ENCODE measurements around the gene RPL22L1.
A peak's percentile ranks its signal among the peaks of the same experiment; 100 is the strongest.
"Not testable (repeated sequence)": the region's sequence is repeated elsewhere in the genome, so short reads cannot be mapped to it uniquely, and the experiment has no call there.

Gene RPL22L1

DNA sequence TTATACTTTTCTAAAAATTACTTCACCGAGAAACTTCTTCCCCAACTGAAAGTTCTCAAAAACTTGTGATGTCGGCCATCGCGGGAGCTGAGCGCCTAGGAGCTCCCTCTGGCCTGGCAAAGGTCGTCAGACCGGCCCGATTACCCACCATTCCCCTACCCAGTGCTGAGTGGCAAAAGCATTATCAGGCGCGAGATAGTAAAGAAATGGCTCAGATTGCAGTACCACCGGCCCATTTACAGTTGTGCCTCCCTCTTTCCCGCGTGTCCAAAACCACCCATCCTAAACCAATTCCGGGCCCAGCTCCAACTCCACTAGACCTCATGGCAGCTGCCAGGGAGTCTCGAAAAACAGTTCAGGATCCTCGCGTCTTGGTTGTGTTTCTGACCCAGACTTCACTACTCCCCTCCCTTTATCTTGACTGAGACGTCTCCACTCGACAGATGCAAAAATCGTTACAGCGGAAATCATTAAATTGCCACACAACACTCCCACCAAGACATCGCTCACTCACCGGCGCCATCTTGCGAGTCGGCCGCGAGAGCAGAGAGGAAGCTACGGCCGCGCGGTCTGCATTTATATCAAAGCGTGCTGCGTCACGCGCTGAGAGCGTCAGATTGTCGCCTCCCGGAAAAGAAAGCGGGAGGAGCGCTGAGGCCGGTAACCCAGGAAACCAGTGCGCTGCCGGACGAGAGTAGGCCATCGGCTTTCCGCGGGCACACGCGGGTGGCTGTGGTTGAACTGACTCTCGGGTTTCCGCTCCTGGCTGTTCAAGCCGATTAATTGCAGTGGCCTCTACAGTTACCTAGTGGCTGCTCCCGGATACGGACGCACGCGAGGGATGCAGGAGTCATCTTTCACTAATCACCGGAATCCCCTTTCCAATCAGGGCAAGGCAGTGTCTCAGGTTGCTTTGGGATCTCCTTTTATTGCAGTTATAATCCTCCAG, at the start of gene RPL22L1:
RPL22L1 (minus strand) TSS at position 551 of the 949 bp plus-strand sequence; CDS start at position 523, 28 bp downstream.
- peak; percentile 95 for DNase-seq

GRCh38 chr3:170918715-170919114, 48.7 kb upstream of the RPL22L1 start:
- DNase-seq, result no peak

DNA sequence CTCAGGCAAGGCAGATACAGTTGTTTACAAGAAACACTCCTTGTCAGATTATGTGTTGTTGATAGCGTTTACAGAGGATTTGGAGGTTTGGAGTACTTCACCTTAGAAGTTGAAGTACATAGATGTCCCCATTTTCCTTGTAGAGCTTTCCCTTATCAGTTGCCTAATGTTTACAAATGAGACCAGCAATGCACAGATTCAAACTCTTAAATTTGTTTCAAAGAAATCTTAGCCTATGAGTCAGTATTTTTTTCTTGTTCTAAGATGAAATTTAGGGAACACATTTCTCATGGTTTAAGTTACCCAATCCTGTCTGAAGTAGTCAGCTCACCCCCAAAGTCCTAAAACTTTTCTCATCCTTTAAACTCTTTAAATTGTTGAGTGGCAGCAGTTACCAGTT, 44.7 kb upstream of the RPL22L1 start:
- no peak for DNase-seq

GRCh38 chr3:170914212-170914611, 44.2 kb upstream of the RPL22L1 start:
- no peak for DNase-seq

DNA sequence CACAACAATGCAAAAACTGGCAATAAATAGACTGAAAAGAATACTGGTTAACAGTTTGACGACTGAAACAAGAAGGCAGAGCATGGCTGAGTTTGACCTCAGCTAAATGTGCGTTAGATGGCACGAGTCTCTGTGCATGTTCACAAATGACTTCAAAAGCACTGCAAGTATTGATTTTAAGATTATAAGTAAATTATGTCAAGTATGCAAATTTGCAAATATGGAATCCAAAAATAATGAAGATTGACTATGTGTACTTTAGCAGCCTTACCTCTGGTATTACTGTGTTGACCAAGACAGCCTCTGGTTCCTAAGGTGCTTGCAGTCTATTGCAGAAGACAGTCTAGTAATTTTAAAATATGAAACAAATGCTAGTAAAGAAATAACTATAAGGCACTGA, 41.1 kb upstream of the RPL22L1 start:
- no peak for DNase-seq

GRCh38 chr3:170910542-170910941, 40.5 kb upstream of the RPL22L1 start:
- no peak for DNase-seq

GRCh38 chr3:170909129-170909903, 39.3 kb upstream of the RPL22L1 start:
- peak in 1 of 2 donors; percentile 14 for DNase-seq

- peak; percentile 96 to 97 for DNase-seq
These were observed 38.5 kb upstream of the RPL22L1 start, which contains the start of gene EIF5A2 for GRCh38 chr3:170908235-170909116. Gene EIF5A2, minus strand, starts transcription at chr3:170908637. Its CDS starts 831 bp downstream, at chr3:170907806.

DNA sequence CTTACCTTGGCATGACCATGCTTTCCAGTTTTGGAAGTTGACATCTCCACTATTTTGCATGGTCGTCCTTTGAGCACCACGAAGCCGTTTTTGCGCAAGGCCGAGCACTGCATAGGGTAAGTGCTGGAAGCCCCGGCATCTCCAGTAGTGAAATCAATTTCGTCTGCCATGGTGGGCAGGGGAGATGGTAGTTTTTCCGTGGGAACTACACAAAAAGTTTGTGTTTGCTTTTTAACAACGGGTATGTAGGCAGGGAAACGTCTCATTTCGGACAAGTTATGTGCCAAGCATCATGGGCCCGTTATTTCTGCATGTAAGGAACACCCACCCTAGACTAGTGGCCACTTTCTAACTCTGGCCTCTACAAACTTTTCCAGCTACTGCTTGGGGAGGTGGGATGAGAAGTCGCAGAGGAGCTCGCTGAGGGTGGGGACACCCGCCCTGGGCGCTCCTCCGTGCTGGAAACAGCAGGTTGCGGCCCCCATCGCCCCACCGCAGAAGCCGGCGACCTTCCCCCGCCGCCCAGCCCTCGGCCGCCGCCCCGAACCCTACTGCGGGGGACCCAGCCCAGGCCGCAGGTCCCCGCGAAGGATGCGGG, 37.7 kb upstream of the RPL22L1 start:
- peak in 1 of 2 donors; percentile 10 for DNase-seq

DNA sequence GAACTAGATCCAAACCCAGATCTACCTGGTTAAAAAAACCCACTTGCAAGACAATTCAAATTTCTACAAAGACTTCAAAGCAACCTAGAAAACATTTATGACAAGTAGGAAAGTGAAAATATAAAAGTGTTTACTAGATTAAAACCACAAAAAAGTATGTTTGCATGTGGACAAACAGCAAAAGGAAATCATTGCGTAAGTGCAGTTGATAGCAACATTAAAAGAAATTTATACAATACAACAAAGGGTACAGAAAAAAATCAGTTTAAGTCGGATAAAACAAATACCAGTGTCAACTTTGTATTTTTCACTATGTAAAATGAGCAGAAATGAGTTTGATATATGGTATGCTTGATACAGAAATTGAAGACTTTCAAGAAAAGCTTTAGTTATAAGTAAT, 35.9 kb upstream of the RPL22L1 start:
- DNase-seq, result no peak

- no peak for DNase-seq
These were observed 33.1 kb upstream of the RPL22L1 start for GRCh38 chr3:170903123-170903522.

- DNase-seq, result no peak
These were observed 29.5 kb upstream of the RPL22L1 start for GRCh38 chr3:170899455-170899854.

- DNase-seq, result no peak
These were observed 28.0 kb upstream of the RPL22L1 start for GRCh38 chr3:170897978-170898377.

DNA sequence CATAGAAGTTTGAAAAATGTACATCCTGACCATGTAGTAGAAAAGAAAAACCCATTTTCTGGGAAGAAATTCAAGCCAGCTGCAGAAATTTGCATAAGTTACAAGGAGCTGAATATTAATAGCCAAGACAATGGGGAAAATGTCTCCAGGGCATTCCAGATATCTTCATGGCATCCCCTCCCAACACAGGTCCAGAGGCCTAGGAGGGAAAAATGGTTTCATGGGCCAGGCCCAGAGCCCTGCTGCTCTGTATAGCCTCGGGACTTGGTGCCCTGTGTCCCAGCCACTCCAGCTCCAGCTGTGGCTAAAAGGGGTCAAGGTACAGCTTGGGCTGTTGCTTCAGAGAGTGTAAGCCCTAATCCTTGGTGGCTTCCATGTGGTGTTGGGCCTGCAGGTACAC, 27.2 kb upstream of the RPL22L1 start:
- DNase-seq, result not testable (repeated sequence)

DNA sequence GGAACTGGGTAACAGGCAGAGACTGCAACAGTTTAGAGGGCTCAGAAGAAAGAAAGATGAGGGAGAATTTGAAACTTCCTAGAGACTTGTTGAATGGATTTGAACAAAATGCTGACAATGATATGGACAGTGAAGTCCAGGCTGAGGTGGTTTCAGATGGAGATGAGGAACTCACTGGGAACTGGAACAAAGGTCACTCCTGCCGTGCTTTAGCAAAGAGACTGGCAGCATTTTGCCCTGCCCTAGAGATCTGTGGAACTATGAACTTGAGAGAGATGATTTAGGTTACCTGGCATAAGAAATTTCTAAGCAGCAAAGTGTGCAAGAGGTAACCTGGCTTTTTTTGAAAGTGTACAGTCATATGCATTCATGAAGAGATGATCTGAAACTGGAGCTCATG, 26.8 kb upstream of the RPL22L1 start:
- DNase-seq, result no peak

- not testable (repeated sequence) for DNase-seq
These were observed 26.3 kb upstream of the RPL22L1 start for GRCh38 chr3:170896333-170896732.

GRCh38 chr3:170893895-170894294, 23.9 kb upstream of the RPL22L1 start:
- DNase-seq, result no peak

- no peak for DNase-seq
These were observed 19.6 kb upstream of the RPL22L1 start for GRCh38 chr3:170889630-170890029.

DNA sequence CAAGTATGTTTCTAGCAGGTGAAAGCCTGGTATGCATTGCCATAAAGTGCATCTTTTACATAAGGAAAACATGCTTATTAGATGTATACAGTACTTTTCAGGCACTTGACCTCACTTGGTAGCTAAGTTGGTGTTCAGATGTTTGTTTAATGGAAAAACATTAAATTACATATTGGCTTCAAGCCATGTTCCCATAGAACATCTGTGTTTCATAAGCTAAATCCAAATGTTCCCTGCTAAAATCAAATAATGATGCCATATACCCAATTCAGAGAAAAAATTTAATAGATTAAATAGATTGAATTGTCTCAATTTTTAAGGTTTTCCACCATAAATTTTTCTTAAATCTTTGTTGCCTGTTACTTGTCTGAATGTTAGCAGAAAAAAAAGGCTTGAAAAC, 19.1 kb upstream of the RPL22L1 start:
- no peak for DNase-seq

- DNase-seq, result not testable (repeated sequence)
These were observed 14.3 kb upstream of the RPL22L1 start for GRCh38 chr3:170884109-170884930.

- not testable (repeated sequence) for DNase-seq
These were observed 8.7 kb upstream of the RPL22L1 start for GRCh38 chr3:170878688-170879087.
